AG10803 (cell line): Measurements from ENCODE around the gene F8.

Source experiments
- DNase-seq: peaks from one replicate; pipeline ENCODE4 v3.0.0; 2010; ENCODE audit warnings: low read depth
- H3K4me3 ChIP-seq: 2 replicates; pipeline ENCODE4 v1.5.1; 2011; ENCODE audit warnings: mild to moderate bottlenecking, low read length, control low read depth
- CTCF ChIP-seq: conservative IDR thresholded peaks from 2 replicates; pipeline ENCODE4 v1.5.1; 2011; ENCODE audit warnings: mild to moderate bottlenecking, low read length, control low read depth, inconsistent platforms

The F8 gene

GRCh38 chrX:155052738-155053498, 30.4 kb upstream of the F8 start:
- DNase-seq = no peak
- TF ChIP-seq CTCF = no peak
- H3K4me3 ChIP-seq = no peak overlapping the region

GRCh38 chrX:155048977-155049619, 26.6 kb upstream of the F8 start:
- peak; percentile 62 for TF ChIP-seq CTCF
- H3K4me3 ChIP-seq = no peak overlapping the region
- peak; percentile 58 for DNase-seq

GRCh38 chrX:155046811-155047528, 24.4 kb upstream of the F8 start:
- no peak for DNase-seq
- H3K4me3 ChIP-seq = no peak overlapping the region
- no peak for TF ChIP-seq CTCF

- no peak for DNase-seq
- TF ChIP-seq CTCF = no peak
- no peak overlapping the region for H3K4me3 ChIP-seq
Observed at GRCh38 chrX:155046129-155046810, 23.7 kb upstream of the F8 start.

GRCh38 chrX:155035688-155036087, 13.2 kb upstream of the F8 start:
- no peak for DNase-seq
- TF ChIP-seq CTCF = no peak
- no peak overlapping the region for H3K4me3 ChIP-seq

GRCh38 chrX:155031657-155032056, 9.1 kb upstream of the F8 start:
- no peak for DNase-seq
- H3K4me3 ChIP-seq = no peak overlapping the region
- TF ChIP-seq CTCF = no peak
